ENCODE results near the gene MBIP. TPM values are rescaled to one million over a fixed set of nuclear protein-coding genes. Genes with fewer than 3 reads are reported as not detected.

MBIP gene
- total RNA-seq, 1 experiment from 2014 or later: 19.1 TPM

- no TSS peak for BruUV-seq (replicated peaks)
- no peak for DNase-seq (ENCODE audit: low read depth, low spot score)
- no peak overlapping the region for H3K9ac ChIP-seq (ENCODE audit: low read length)
- no peak for ATAC-seq
- no peak overlapping the region for H3K4me2 ChIP-seq (ENCODE audit: low read length)
- ChIA-PET RAD21 (ENCODE audit: low non-redundant PET in 1 of 2, low total read pairs in 2 of 2, uncharacterized antibody in 2 of 2, unreplicated experiment in 2 of 2) (no interaction called here), CTCF (no interaction called here), POLR2A (no interaction called here)
- 0 out of 2 replicates have a peak, but pooled peaks cover 4% of the 10 kb centered on the region for H4K20me1 ChIP-seq (ENCODE audit: insufficient read depth)
- H2AFZ ChIP-seq (ENCODE audit: low read depth, low read length, poor library complexity, severe bottlenecking): no peak overlapping the region
- no peak overlapping the region for H3K27ac ChIP-seq (ENCODE audit: low read depth, low read length)
- no peak overlapping the region for H3K4me3 ChIP-seq (replicated peaks in 1 of 2; ENCODE audit: low read depth in 1 of 2, low read length in 2 of 2)
- H3K36me3 ChIP-seq (ENCODE audit: control insufficient read depth in 1 of 2, insufficient read depth in 2 of 2, low read length in 2 of 2): peaks cover 0 to 23% of the 10 kb centered on the region in 2 experiments; a peak in 3 of 4 replicates
- H3K79me2 ChIP-seq (ENCODE audit: insufficient read depth, low read length): no peaks in the 10 kb centered on the region
- H3K9me2 ChIP-seq (ENCODE audit: insufficient read depth): no peaks in the 10 kb centered on the region
- intact Hi-C loops (cut with micrococcal nuclease): no loop called here
- no peaks in the 10 kb centered on the region for H3K9me3 ChIP-seq (ENCODE audit: control insufficient read depth in 1 of 2, insufficient read depth in 1 of 2, low read depth in 1 of 2, low read length in 2 of 2)
- peaks cover 7 to 13% of the 10 kb centered on the region in 2 experiments; a peak in 3 of 4 replicates for H3K4me1 ChIP-seq (ENCODE audit: control insufficient read depth in 1 of 2, insufficient read depth in 2 of 2, low read length in 2 of 2)
- TF ChIP-seq CTCF (IDR thresholded peaks at IDR 0.05 in 2 of 3, conservative IDR thresholded peaks at IDR 0.05 in 1 of 3; ENCODE audit: borderline replicate concordance in 1 of 3, insufficient read depth in 1 of 3, low read depth in 2 of 3, low read length in 2 of 3) (no peak), MAX (IDR thresholded peaks at IDR 0.05) (no peak), SP1 (IDR thresholded peaks at IDR 0.05; ENCODE audit: low read depth) (no peak), ZFX (IDR thresholded peaks at IDR 0.05) (no peak), ZNF274 (IDR thresholded peaks at IDR 0.05; ENCODE audit: low read depth, low read length) (no peak), FOSL1 (IDR thresholded peaks at IDR 0.05; ENCODE audit: low read depth) (no peak), EGR1 (IDR thresholded peaks at IDR 0.05; ENCODE audit: low read depth) (no peak), EZH2phosphoT487 (IDR thresholded peaks at IDR 0.05; ENCODE audit: borderline replicate concordance) (no peak), RAD21 (IDR thresholded peaks at IDR 0.05; ENCODE audit: low read depth) (no peak), ELF1 (IDR thresholded peaks at IDR 0.05; ENCODE audit: borderline replicate concordance, low read depth) (no peak), SIN3A (IDR thresholded peaks at IDR 0.05; ENCODE audit: low read depth) (no peak)
- H3K27me3 ChIP-seq (ENCODE audit: insufficient read depth, low read length): no peaks in the 10 kb centered on the region
Measured at GRCh38 chr14:36295642-36296627, 24.5 kb downstream of the MBIP start.
